Subcutaneous abdominal adipose tissue (tissue), 5 donors: Measurements from ENCODE around the gene IARS2.
"Not testable (repeated sequence)": the region's sequence is repeated elsewhere in the genome, so short reads cannot be mapped to it uniquely, and the experiment has no call there.

Experiments
- H3K27ac ChIP-seq: one replicate; pipeline ENCODE4 v1.7.0; 2013; ENCODE audit warnings: low read depth, mild to moderate bottlenecking, inconsistent platforms, low read length, moderate library complexity
- H3K27me3 ChIP-seq, 5 donors: one replicate each; pipeline ENCODE4 v1.7.0; 2013; ENCODE audit warnings: low read length in 5 of 5, inconsistent platforms in 1 of 5; ENCODE audit not compliant: control insufficient read depth in 5 of 5, insufficient read depth in 4 of 5
- H3K36me3 ChIP-seq, 5 donors: one replicate each; pipeline ENCODE4 v1.7.0; 2013; ENCODE audit warnings: low read length in 5 of 5; ENCODE audit not compliant: control insufficient read depth in 5 of 5, insufficient read depth in 5 of 5
- H3K4me1 ChIP-seq, 5 donors: one replicate each; pipeline ENCODE4 v1.7.0; 2013; ENCODE audit warnings: low read length in 5 of 5, mild to moderate bottlenecking in 3 of 5, moderate library complexity in 1 of 5; ENCODE audit not compliant: control insufficient read depth in 5 of 5, insufficient read depth in 5 of 5
- H3K4me3 ChIP-seq, 5 donors: one replicate each; pipeline ENCODE4 v1.7.0; 2013; ENCODE audit warnings: low read length in 5 of 5, low read depth in 1 of 5
- H3K9ac ChIP-seq, 5 donors: one replicate each; pipeline ENCODE4 v1.7.0; 2013; ENCODE audit warnings: low read length in 5 of 5, mild to moderate bottlenecking in 4 of 5, moderate library complexity in 3 of 5
- H3K9me3 ChIP-seq, 5 donors: one replicate each; pipeline ENCODE4 v1.7.0; 2013; ENCODE audit warnings: low read length in 5 of 5; ENCODE audit not compliant: control insufficient read depth in 5 of 5
- donor health status: healthy.
- donor health status: healthy.
- donor health status: healthy.
- donor health status: healthy.
- donor health status: healthy.

The IARS2 gene

DNA sequence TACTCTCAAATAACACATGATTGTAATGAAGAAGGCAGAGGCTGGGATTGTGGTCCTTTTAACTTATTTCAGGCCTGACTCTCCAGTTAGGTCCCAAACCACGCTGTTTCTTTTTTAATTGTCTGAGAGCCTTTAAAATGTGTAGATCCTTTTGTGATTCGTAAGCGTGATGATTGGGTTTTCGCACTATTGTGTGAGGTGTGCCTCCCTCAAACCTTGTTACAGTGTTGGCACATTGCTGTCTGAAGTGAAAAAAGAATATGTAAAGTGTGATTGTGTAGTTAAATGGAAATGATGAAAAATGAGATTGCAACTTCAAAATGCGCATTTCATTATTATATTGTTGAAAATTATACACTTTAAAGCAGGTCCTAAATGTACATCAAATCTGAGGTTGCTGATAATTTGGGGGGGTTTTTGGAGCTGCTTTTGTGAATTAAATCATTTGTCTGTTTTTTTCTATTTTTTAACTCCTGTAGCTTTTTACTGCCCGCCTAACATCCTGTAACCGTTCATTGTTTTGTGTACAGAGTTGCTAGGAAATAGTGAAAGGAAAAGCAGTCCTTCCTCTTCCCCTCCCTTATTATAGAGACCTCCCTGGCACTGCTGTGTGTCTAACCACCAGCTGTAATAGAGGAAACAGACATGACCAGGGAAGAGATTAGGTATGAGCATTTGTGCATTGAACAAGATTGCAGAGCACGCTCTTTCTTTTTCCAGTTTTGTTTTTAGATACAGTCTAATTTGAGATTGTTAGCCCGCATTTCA is 43.3 kb downstream of the IARS2 start:
- Histone ChIP-seq H3K4me1 (peaks cover 0 to 9% (median 0%) of the 10 kb centered on the region in 5 donors), H3K4me3 (peak overlapping the region in 4 of 5 donors; percentile 28 to 51 (median 42)), H3K27ac (peak overlapping the region; percentile 38), H3K27me3 (no peaks in the 10 kb centered on the region), H3K9ac (peak overlapping the region in 1 of 5 donors; percentile 25), H3K9me3 (no peaks in the 10 kb centered on the region), H3K36me3 (peaks cover 34 to 72% (median 47%) of the 10 kb centered on the region in 5 donors)

DNA sequence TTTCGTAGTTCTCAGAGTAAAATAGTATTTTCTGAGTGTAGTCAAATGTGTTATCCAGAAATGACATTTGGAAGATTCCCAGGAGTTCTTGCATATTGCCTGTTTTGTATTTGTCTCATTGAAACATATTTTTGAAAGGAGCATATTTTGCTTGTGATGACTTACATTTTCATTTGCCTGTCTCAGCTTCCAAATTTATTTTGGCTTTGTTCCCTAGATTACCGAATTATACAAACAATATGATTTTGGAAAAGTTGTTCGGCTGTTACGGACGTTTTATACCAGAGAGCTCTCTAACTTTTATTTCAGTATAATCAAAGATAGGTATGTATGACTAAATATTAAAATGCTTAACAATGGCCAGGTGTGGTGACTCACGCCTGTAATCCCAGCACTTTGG is 46.0 kb downstream of the IARS2 start:
- no peaks in the 10 kb centered on the region for H3K9me3 ChIP-seq
- H3K4me3 ChIP-seq = no peak overlapping the region
- peaks cover 0 to 9% (median 0%) of the 10 kb centered on the region in 5 donors for H3K4me1 ChIP-seq
- H3K27me3 ChIP-seq = no peaks in the 10 kb centered on the region
- peaks cover 30 to 60% (median 44%) of the 10 kb centered on the region in 5 donors for H3K36me3 ChIP-seq
- no peak overlapping the region for H3K27ac ChIP-seq
- H3K9ac ChIP-seq = peak overlapping the region in 1 of 5 donors; percentile 30

DNA sequence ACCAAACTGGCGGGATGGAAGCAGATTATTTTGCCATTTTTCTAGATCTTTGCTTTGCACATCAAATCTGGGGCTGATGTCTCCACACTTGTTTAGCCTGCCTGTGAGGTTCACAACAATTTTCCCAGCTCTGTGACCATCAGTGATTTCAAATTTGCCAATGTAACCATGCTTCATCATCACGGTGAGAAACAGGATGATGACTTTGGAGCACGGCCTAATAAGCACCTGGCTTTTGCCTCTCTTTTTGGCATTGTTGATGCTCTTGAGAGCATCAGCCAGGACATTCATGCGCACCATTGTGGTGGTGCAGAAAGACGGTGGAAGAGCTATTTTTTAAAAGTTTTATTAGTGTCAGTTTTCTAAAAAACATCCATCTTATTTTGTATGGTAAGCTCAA is 50.1 kb downstream of the IARS2 start:
- H3K36me3 ChIP-seq = peaks cover 34 to 57% (median 48%) of the 10 kb centered on the region in 5 donors
- no peak overlapping the region for H3K27ac ChIP-seq

DNA sequence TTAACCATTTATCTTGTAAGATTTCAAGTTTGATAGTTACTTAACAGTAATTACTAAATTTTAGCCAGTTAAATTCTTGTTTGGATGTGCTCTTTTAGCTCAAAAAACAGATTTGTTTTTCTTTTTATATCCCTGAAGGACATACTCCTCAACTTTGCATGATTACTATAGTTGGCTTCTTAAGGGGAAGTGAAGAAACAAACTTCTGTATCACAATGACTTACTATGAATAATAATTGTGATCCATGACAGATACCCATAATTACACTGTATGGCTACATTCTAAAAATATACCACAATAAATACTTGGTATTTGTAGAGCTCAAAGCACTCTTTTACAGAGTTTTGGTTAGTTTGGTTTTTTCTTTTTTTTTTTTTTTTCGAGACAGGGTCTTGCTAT is 55.8 kb downstream of the IARS2 start:
- no peak overlapping the region for H3K9ac ChIP-seq
- H3K4me3 ChIP-seq = no peak overlapping the region
- H3K27ac ChIP-seq = peak overlapping the region; percentile 48
- no peaks in the 10 kb centered on the region for H3K9me3 ChIP-seq
- H3K4me1 ChIP-seq = peaks cover 2 to 31% (median 10%) of the 10 kb centered on the region in 5 donors
- no peaks in the 10 kb centered on the region for H3K27me3 ChIP-seq
- H3K36me3 ChIP-seq = peaks cover 15 to 48% (median 35%) of the 10 kb centered on the region in 5 donors

More for the DNA sequence above, 50.1 kb downstream of the IARS2 start:
- Histone ChIP-seq H3K4me1 (peaks cover 0 to 1% (median 0%) of the 10 kb centered on the region in 5 donors), H3K4me3 (no peak overlapping the region), H3K9me3 (no peaks in the 10 kb centered on the region), H3K27me3 (no peaks in the 10 kb centered on the region), H3K9ac (no peak overlapping the region)

DNA sequence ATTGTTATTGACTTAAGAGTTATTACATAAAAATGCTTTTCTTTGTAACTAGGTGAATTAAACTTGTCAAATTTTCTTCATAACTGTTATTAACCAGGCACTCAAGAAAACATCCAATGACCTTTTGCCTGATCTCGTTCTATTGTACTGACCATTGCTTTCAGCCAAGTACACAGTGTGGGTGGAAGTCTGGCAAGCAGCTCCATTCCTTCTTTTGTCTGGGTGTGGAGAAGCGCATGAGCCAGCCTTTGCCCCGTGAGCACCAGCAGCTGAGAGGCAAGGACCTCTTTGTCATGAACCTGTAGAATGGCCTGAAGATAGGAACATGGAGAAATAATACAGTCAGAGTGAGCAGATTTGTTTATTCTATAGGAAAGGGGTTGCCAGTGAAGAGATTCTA is 57.5 kb downstream of the IARS2 start:
- Histone ChIP-seq H3K27me3 (no peaks in the 10 kb centered on the region), H3K9me3 (no peaks in the 10 kb centered on the region), H3K36me3 (peaks cover 18 to 51% (median 36%) of the 10 kb centered on the region in 5 donors), H3K4me1 (peaks cover 2 to 36% (median 10%) of the 10 kb centered on the region in 5 donors), H3K27ac (peak overlapping the region; percentile 48), H3K4me3 (no peak overlapping the region), H3K9ac (peak overlapping the region in 1 of 5 donors; percentile 6)

DNA sequence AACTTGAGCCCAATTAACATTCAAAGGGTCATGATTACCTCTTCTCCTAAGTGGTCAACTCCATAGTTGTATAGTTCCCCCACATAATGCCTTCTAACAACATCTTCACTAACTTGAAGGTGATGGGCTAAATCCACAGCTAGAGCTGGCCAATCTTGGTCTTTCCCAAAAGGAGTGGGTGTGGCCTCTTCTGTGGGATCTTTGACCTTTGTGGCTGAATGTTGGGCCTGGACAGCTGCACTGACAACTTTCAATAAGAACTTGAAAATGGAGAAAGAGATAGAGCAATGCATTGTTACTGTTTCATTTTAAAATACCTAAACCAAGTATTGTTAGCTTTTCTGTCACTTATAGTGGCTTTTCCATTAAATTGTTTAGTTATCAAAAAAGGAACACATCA is 59.2 kb downstream of the IARS2 start:
- Histone ChIP-seq H3K9ac (no peak overlapping the region), H3K27ac (no peak overlapping the region), H3K9me3 (no peaks in the 10 kb centered on the region), H3K36me3 (peaks cover 28 to 54% (median 34%) of the 10 kb centered on the region in 5 donors), H3K4me1 (peaks cover 2 to 47% (median 10%) of the 10 kb centered on the region in 5 donors), H3K4me3 (no peak overlapping the region), H3K27me3 (no peaks in the 10 kb centered on the region)

DNA sequence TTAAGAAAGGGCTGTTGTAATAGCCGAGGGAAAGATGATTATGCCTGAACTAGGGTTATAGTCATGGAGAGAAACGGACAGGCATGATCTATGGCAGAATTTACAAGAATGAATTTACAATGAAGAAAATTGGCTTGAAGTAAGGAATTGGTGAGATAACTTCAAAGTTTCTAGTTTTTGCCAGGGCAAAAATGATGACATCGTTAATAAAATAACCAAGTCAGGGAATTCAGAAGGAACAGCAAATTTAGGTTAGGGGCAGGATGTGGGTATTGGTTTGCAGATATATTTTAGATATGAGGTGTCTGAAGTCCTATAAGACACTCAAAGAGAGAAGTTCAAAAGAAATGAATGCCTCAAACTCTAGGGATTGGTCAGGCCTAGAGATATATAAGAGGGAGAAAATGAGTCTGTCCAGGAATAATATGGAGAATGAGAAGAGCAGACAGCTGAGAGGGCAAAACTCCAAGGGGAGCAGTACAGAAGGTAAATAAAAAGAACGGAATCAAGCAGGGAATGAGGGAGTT is 62.8 kb downstream of the IARS2 start:
- Histone ChIP-seq H3K9ac (no peak overlapping the region), H3K27me3 (no peaks in the 10 kb centered on the region), H3K4me1 (peaks cover 0 to 25% (median 2%) of the 10 kb centered on the region in 5 donors), H3K4me3 (no peak overlapping the region), H3K9me3 (no peaks in the 10 kb centered on the region), H3K27ac (no peak overlapping the region), H3K36me3 (peaks cover 40 to 54% (median 44%) of the 10 kb centered on the region in 5 donors)

DNA sequence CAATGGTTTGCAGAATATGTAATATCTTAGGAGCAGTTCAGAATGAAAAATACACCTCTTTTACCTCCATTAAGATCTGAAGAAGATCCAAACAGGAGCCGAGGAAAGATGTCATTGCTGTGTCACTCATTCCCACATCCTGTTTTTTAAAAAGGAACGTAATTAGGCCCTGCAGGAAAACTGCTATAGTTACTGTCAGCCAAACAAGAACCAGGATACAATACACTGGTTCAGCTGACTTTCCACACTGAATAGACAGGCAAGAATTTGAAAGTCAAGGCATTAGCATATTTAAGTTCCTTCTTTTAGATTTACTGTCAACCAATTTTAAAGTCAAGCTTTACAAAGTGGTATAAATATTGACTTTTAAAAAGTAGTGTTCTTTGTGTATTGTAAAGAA is 63.8 kb downstream of the IARS2 start:
- H3K4me3 ChIP-seq = no peak overlapping the region
- no peak overlapping the region for H3K27ac ChIP-seq
- peaks cover 0 to 22% (median 0%) of the 10 kb centered on the region in 5 donors for H3K4me1 ChIP-seq
- peaks cover 40 to 51% (median 44%) of the 10 kb centered on the region in 5 donors for H3K36me3 ChIP-seq
- H3K9me3 ChIP-seq = no peaks in the 10 kb centered on the region
- no peaks in the 10 kb centered on the region for H3K27me3 ChIP-seq
- H3K9ac ChIP-seq = no peak overlapping the region

DNA sequence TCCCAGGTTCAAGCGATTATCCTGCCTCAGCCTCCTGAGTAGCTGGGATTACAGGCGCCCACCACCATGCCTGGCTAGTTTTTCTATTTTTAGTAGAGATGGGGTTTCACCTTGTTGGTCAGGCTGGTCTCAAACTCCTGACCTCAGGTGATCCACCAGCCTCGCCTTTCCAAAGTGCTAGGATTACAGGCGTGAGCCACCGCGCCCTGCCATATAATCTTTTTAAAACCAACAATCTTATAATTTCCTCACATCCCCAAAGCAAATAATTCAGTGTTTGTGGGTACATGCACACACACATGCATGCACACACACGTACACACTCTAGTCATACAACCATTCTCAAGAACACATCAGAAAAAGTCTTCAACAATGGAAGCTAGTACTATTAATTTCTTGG is 64.6 kb downstream of the IARS2 start:
- H3K9me3 ChIP-seq, H3K27me3 ChIP-seq, H3K27ac ChIP-seq, H3K4me3 ChIP-seq, H3K9ac ChIP-seq: not testable (repeated sequence)
- peaks cover 36 to 50% (median 47%) of the 10 kb centered on the region in 5 donors for H3K36me3 ChIP-seq
- H3K4me1 ChIP-seq = peaks cover 0 to 22% (median 0%) of the 10 kb centered on the region in 5 donors

DNA sequence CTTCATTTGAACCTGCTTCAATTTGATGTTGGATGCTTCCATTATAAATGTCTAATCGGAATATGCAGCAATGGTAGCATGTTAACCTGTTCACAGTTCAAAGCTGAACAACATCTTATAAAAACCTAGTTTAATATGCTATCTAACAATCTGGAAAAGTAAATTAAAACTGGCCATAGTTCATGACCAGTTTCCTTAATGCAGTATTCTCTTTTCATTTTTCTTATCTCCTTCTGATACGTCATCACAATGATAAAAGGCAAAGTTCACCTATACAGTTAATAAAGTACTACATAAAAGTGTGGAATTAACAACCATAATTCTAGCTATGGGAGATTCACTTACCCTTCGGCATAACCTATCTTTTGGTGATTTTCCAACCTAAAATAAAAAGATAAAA is 65.1 kb downstream of the IARS2 start:
- Histone ChIP-seq H3K4me1 (peaks cover 0 to 22% (median 0%) of the 10 kb centered on the region in 5 donors), H3K36me3 (peaks cover 38 to 50% (median 47%) of the 10 kb centered on the region in 5 donors), H3K27ac (no peak overlapping the region), H3K4me3 (no peak overlapping the region), H3K9ac (no peak overlapping the region), H3K27me3 (no peaks in the 10 kb centered on the region), H3K9me3 (no peaks in the 10 kb centered on the region)
